ENCODE measurements around the gene CLCN6. TPM values are rescaled to one million over a fixed set of nuclear protein-coding genes. Genes with fewer than 3 reads are reported as not detected.

The CLCN6 gene
- total and polyA plus RNA-seq, 8 donors: 17.2 to 43.4 (median 20.7) TPM

DNA sequence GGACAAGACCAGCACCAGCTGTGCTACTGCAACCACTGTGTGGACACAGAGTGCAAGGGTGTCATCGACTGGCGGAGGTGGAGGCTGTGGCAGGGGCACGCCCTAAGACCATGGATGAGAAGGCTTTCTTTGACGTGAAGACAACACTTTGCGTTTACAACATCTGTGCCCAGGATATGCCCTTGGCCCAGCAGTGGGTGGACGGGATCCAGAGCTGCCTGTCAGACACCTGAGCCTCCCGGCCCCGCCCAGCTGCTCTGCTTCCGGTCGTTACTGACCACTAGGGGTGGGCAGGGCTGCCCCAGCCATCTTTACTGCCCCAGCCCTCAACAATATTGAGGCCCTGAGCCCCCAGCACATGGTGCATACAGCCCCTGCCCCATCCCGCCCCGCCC lies 74.2 kb downstream of the CLCN6 start:
- DNase-seq: peak in 1 of 4 donors; percentile 49
- intact Hi-C loops (cut with DNase I): no loop called here
- Histone ChIP-seq H3K36me3 (no peaks in the 10 kb centered on the region), H3K27me3 (peaks cover 0 to 3% of the 10 kb centered on the region in 2 donors), H3K4me1 (peaks cover 0 to 5% of the 10 kb centered on the region in 2 donors), H3K4me3 (no peak overlapping the region), H3K9me3 (no peaks in the 10 kb centered on the region), H3K27ac (no peak overlapping the region)
- ATAC-seq: no peak
- TF ChIP-seq CTCF (IDR thresholded peaks at IDR 0.05): no peak

DNA sequence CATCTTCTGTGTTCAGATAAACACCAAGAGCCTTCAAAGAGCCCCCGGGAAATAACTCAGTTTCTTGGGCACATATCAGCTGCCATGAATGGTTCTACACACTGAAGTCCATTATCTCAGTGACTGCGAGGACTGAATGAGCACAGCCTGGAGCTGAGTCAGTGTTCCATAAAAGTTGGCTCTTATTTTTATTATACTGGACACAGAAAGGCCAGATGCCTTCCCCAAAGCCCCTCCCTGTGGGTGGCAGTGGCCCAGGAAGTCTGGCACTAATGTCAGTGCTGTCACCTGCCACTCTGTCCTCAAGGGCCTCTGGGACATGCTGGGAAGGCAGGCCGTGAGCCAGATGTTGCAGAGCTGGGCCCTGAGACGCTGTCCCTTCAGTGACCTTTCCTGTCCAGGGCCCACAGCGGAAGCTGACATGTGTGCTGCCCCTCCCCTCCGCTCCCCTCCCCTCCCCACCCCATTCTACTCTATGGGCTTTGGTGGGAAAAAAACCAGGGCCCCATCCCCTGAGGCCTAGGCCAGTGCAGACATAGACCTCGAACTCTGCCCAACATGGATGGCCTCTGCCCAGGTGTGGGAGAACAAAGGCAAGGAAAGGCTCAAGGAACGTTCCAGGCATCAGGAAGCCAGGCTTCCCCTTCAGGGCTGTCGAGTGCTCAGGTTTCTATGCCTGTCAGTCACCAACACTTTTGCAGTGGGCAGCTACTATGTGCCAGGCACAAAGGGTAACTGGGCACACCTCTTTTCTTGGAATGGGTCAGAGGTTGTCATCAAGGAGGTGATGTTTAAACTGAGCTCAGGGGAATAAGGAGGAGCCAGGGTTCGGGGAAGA lies 75.1 kb downstream of the CLCN6 start:
- no peaks in the 10 kb centered on the region for H3K36me3 ChIP-seq
- peak in 3 of 4 donors; percentile 19 to 66 (median 58) for DNase-seq
- TF ChIP-seq CTCF (IDR thresholded peaks at IDR 0.05): no peak
- ATAC-seq: no peak
- no peak overlapping the region for H3K27ac ChIP-seq
- intact Hi-C loops (cut with DNase I): no loop called here
- peaks cover 0 to 5% of the 10 kb centered on the region in 2 donors for H3K4me1 ChIP-seq
- H3K9me3 ChIP-seq: no peaks in the 10 kb centered on the region
- H3K4me3 ChIP-seq: no peak overlapping the region
- H3K27me3 ChIP-seq: peaks cover 0 to 3% of the 10 kb centered on the region in 2 donors

DNA sequence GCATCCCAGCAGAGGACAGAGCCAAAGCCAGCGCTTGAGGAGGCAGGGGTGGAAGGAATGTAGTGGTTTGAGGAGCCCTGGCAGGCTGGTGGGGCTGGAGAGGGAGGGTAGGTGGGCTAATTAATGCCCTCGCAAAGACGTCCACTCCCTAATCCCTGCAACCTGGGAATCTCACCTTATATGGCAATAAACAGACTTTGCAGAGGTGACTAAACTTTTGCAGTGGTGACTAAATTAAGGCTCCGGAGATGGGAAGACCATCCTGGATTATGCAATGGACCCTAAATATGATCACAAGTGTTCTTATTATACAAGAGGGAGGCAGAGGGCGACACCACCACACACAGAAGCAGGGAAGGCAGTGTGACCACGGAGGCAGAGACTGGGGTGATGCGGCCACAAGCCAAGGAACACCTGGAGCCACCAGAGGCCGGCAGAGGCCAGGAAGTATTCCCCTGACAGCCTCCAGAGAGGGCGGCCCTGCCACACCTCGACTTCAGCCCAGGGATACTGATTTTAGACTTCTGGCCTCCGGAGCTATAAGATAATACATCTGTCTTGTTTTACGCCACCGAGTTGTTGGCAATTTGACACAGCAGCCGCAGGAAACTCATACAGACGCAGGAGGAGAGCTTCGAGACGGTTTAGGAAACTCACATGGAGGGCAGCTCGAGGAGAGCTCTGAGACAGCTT lies 75.9 kb downstream of the CLCN6 start:
- intact Hi-C loops (cut with DNase I): no loop called here
- Histone ChIP-seq H3K36me3 (no peaks in the 10 kb centered on the region), H3K4me3 (no peak overlapping the region), H3K27ac (no peak overlapping the region), H3K27me3 (no peaks in the 10 kb centered on the region), H3K4me1 (peaks cover 0 to 5% of the 10 kb centered on the region in 2 donors), H3K9me3 (no peaks in the 10 kb centered on the region)
- no peak for TF ChIP-seq CTCF (IDR thresholded peaks at IDR 0.05)
- no peak for ATAC-seq
- peak in 1 of 4 donors; percentile 39 for DNase-seq

DNA sequence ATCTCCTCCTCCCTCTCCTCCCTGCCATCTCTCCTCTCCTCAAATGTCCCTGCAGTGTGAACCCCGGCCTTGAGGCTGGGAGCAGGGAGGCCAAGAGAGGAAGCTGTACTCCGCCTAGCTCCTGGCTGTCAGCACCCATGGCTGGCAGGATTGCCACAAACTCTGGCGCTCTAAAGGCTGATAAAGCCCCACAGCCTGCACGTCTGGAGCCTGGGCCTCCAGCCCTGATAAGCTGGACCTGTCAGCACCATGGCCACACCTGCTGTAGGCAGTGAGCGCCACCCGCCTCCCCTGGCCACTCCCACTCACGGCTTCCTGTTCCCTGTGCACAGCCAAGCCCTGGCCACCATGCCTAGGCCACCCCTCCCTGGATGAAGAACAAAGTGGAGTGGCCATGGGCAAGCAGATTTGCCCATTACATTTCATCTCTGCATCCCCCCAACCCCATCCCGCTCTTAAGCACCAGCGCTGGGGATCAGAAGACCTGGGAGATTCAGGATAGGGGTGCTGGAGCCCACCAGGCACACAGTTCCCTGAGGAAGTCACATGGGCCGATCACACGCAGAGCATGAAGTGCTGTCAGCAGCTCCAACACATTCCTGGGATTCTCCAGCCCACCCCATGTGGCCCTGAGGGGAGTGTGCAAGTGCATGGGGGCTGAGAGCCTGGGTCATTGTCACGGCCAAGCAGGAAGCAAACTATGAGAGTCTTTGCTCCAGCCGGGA lies 77.0 kb downstream of the CLCN6 start:
- no peak for TF ChIP-seq CTCF (IDR thresholded peaks at IDR 0.05)
- peak; percentile 87 for ATAC-seq
- peak in 1 of 4 donors; percentile 84 for DNase-seq
- H3K9me3 ChIP-seq: no peaks in the 10 kb centered on the region
- H3K27ac ChIP-seq: no peak overlapping the region
- H3K27me3 ChIP-seq: no peaks in the 10 kb centered on the region
- no peaks in the 10 kb centered on the region for H3K36me3 ChIP-seq
- H3K4me3 ChIP-seq: no peak overlapping the region
- intact Hi-C loops (cut with DNase I): no loop called here
- peaks cover 0 to 5% of the 10 kb centered on the region in 2 donors for H3K4me1 ChIP-seq
